Peyer's patch (tissue), 4 donors: Measurements from ENCODE around the gene JMJD4.

Experiments
- POLR2A ChIP-seq, 2 donors: fragments of 450-650 bp; IDR thresholded peaks; one replicate each; pipeline ENCODE4 v1.5.1; 2017; ENCODE audit warnings: antibody characterized with exemption in 2 of 2, mild to moderate bottlenecking in 2 of 2, moderate library complexity in 2 of 2
- TF ChIP-seq, protein P1 (sequence below), 6 experiments: fragments of 450-650 bp in 4 of 6; fragments of 200-600 bp in 2 of 6; sonication (generic) in 1 of 6; IDR thresholded peaks; one replicate each; pipeline ENCODE4 v1.5.1; 2017 to 2019; ENCODE audit warnings: antibody characterized with exemption in 6 of 6, mild to moderate bottlenecking in 3 of 6, moderate library complexity in 1 of 6

DNA sequence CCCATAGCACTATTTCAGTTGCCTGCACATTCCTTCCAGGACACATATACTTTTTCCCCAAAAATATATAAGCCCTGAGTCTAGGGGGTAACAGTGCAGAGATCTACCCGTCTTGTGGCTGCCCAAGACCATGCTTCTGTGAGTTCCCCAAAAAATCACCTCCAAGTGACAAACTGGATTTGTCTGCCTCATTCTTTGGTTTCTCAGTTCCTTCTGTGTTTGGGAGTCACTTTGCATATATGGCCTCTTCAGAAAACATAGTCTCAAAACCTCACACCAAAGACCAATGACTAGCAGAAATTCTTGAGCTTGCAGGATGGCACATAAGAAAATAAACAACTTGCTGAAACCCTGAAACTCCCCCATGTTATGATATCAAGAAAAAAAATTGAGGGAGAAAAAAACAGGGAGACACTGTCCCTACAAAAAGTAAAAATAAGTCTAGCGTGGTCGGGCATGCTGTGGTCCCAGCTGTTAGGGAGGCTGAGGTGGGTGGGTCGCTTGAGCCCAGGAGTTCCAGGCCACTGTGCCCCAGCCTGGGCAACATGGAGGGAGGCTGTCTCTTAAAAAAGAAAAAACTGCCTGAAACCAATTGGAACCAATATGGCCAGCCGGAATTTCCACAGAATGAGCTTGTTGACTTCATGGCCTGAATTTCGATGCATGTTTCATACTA, 8.0 kb downstream of the JMJD4 start:
- TF ChIP-seq, protein P1, sequence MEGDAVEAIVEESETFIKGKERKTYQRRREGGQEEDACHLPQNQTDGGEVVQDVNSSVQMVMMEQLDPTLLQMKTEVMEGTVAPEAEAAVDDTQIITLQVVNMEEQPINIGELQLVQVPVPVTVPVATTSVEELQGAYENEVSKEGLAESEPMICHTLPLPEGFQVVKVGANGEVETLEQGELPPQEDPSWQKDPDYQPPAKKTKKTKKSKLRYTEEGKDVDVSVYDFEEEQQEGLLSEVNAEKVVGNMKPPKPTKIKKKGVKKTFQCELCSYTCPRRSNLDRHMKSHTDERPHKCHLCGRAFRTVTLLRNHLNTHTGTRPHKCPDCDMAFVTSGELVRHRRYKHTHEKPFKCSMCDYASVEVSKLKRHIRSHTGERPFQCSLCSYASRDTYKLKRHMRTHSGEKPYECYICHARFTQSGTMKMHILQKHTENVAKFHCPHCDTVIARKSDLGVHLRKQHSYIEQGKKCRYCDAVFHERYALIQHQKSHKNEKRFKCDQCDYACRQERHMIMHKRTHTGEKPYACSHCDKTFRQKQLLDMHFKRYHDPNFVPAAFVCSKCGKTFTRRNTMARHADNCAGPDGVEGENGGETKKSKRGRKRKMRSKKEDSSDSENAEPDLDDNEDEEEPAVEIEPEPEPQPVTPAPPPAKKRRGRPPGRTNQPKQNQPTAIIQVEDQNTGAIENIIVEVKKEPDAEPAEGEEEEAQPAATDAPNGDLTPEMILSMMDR (IDR thresholded peaks at IDR 0.05): no peak
- TF ChIP-seq POLR2A (IDR thresholded peaks at IDR 0.05): no peak
